K562 (cell line): ENCODE measurements around the gene NFE2. TPM values are rescaled to one million over a fixed set of nuclear protein-coding genes. Genes with fewer than 3 reads are reported as not detected.

Experiments used
- CBFA2T3 ChIP-seq: fragments of 450-650 bp; IDR thresholded peaks from 2 replicates; pipeline ENCODE4 v1.6.1; 2017
- DACH1 ChIP-seq: fragments of 450-650 bp; IDR thresholded peaks from 2 replicates; pipeline ENCODE4 v1.6.1; 2018; ENCODE audit not compliant: partially characterized antibody
- ETV5 ChIP-seq: sonication (generic); formaldehyde crosslinking; IDR thresholded peaks from 2 replicates; pipeline ENCODE4 v1.4.0; 2020; ENCODE audit warnings: low read depth, mild to moderate bottlenecking, missing genetic modification reagents
- FOSL1 ChIP-seq: fragments of 200-800 bp; sonication (Bioruptor generic); conservative IDR thresholded peaks from 2 replicates; pipeline ENCODE4 v1.6.1; 2016; ENCODE audit warnings: missing genetic modification characterization, missing compliant biosample characterization
- HNRNPLL ChIP-seq: fragments of 200-400 bp; formaldehyde crosslinking; IDR thresholded peaks from 2 replicates; pipeline ENCODE4 v1.6.1; 2017; ENCODE audit warnings: low read length, low read depth, mild to moderate bottlenecking; ENCODE audit not compliant: poor library complexity, severe bottlenecking
- ILF3 ChIP-seq: fragments of 450-650 bp; IDR thresholded peaks from 2 replicates; pipeline ENCODE4 v1.6.1; 2018; ENCODE audit warnings: antibody characterized with exemption, mild to moderate bottlenecking, moderate library complexity, borderline replicate concordance
- KHSRP ChIP-seq: fragments of 450-650 bp; IDR thresholded peaks from 2 replicates; pipeline ENCODE4 v1.6.1; 2017
- MLLT1 ChIP-seq, 2 experiments: fragments of 450-650 bp; IDR thresholded peaks; 2 replicates each; pipeline ENCODE4 v1.6.1; 2016
- NFE2 ChIP-seq: IDR thresholded peaks from 2 replicates; pipeline ENCODE4 v1.6.1; 2014; ENCODE audit warnings: antibody characterized with exemption, low read depth
- NKRF ChIP-seq: fragments of 450-650 bp; IDR thresholded peaks from 2 replicates; pipeline ENCODE4 v1.6.1; 2016; ENCODE audit warnings: borderline replicate concordance
- NR4A1 ChIP-seq, 2 experiments: fragments of 250-450 bp in 1 of 2; fragments of 450-650 bp in 1 of 2; sonication (Bioruptor Pico) in 1 of 2; IDR thresholded peaks; 2 replicates each; pipeline versions ENCODE4 v1.4.0 to v1.6.1; 2016 to 2020; ENCODE audit warnings: mild to moderate bottlenecking in 2 of 2, missing compliant biosample characterization in 1 of 2, missing genetic modification characterization in 1 of 2, moderate library complexity in 1 of 2
- SMARCC2 ChIP-seq: fragments of 450-650 bp; IDR thresholded peaks from 2 replicates; pipeline ENCODE4 v1.6.1; 2017; ENCODE audit warnings: antibody characterized with exemption, moderate library complexity, mild to moderate bottlenecking, low read depth
- TCF3 ChIP-seq: sonication (generic); formaldehyde crosslinking; IDR thresholded peaks from 2 replicates; pipeline ENCODE4 v1.4.0; 2020; ENCODE audit warnings: mild to moderate bottlenecking, missing genetic modification reagents
- TOE1 ChIP-seq, 2 experiments: fragments of 450-650 bp in 1 of 2; sonication (generic) in 1 of 2; formaldehyde crosslinking in 1 of 2; IDR thresholded peaks; 2 replicates each; pipeline versions ENCODE4 v1.7.1 to v1.8.0; 2016 to 2022; ENCODE audit warnings: borderline replicate concordance in 2 of 2, mild to moderate bottlenecking in 2 of 2, antibody characterized with exemption in 1 of 2, inconsistent platforms in 1 of 2, low read depth in 1 of 2, missing genetic modification reagents in 1 of 2, moderate library complexity in 1 of 2
- VEZF1 ChIP-seq: fragments of 200-800 bp; sonication (Bioruptor generic); IDR thresholded peaks from 2 replicates; pipeline ENCODE4 v1.6.1; 2017; ENCODE audit warnings: missing genetic modification characterization, missing compliant biosample characterization
- ZBTB9 ChIP-seq: fragments of 450-650 bp; formaldehyde crosslinking; IDR thresholded peaks from 2 replicates; pipeline ENCODE4 v1.4.0; 2020; ENCODE audit warnings: mild to moderate bottlenecking, moderate library complexity
- ZNF57 ChIP-seq: fragments of 450-650 bp; formaldehyde crosslinking; IDR thresholded peaks from 2 replicates; pipeline ENCODE4 v1.4.0; 2020; ENCODE audit warnings: mild to moderate bottlenecking, moderate library complexity
- ZNF696 ChIP-seq: fragments of 250-450 bp; sonication (Bioruptor Pico); conservative IDR thresholded peaks from 2 replicates; pipeline ENCODE4 v1.4.0; 2020; ENCODE audit warnings: mild to moderate bottlenecking, moderate library complexity
- polyA plus RNA-seq, 8 experiments: library from polyadenylated mRNA; depleted of rRNA in 4 of 8; stranded (reverse) in 5 of 8; unstranded in 3 of 8; fragments of >200 nt; fragmentation: Nextera tagmentation in 2 of 8; fragmentation: Illumina TruSeq in 1 of 8; extraction: Ambion mirVana in 2 of 8; extraction: Trizol in 1 of 8; gene quantifications; 2 replicates each; pipeline versions ENCODE4 v1.2.1 to v1.2.3, GENCODE V29; 2011 to 2014; ENCODE audit warnings: inconsistent platforms in 1 of 8, missing spikeins in 1 of 8
- total RNA-seq, 7 experiments: library from RNA; depleted of rRNA in 6 of 7; stranded (reverse); fragments of >200 nt in 6 of 7; fragmentation: Illumina TruSeq in 2 of 7; extraction: Trizol in 2 of 7; gene quantifications; 2 replicates each; pipeline versions ENCODE4 v1.2.1 to v1.2.3, GENCODE V29; 2011 to 2021; ENCODE audit warnings: low replicate concordance in 1 of 7

NFE2 gene
- total and polyA plus RNA-seq, 9 of the 15 experiments (the other 6 are each of a cell fraction or from before 2014, with no cell fraction given), result 12.3 to 282 (median 208) TPM

DNA sequence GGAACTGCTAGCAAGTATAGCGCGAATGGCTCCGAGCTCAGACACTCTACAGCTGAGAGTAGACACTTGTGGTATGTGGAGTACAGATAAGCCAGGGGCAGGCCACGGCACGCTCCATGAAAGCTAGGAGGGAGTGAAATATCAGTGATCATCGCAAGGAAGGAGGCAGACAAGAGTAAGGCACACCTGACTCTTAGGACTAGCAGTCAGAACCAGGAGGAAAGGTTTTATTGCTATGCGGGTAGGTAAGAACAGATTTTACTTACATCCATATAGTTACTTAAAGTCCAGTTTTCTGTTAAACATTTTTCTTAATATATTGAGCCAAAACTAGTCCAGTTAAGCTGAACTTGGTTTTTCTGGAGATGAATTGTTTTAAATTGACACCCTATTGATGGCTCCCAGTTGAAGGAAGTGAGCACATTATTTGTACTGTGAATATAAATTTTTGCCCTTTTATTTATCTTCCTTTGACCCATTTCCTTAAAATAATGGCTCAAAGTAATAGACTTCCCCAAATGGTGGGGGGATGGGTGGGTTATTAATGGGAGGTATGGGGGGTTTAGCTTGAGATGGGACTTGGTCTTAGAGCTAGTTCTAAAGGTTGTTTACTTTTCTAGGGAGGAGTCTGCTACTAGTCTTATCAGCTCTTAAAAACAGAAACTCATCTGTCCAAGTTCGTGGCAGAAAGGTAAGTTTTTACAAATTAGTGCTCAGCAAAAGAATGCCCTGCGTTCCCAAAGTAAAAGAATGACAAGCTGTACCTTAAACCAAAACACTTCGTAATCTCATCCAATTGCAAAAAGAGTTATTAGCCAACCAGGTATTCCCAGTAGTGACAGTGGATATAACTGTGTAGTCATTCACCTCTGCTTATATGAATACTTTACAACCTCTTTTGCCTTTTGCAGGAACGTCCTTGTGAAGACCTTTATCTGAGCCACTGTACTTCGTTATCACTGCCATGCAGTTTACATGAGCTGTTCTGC is 14.5 kb downstream of the NFE2 start (continued):
- 0 out of 2 replicates have a peak, but pooled peaks have one; percentile 16 for TF ChIP-seq NKRF
- peak; percentile 33; the same call in 1 of the 2 replicates for TF ChIP-seq NFE2
- peak; percentile 39; the same call in 1 of the 2 replicates for TF ChIP-seq ILF3
- no peak for TF ChIP-seq TOE1 (IDR thresholded peaks at IDR 0.05; ENCODE audit: borderline replicate concordance)
- TF ChIP-seq TOE1 (CRISPR knock-in tag; IDR thresholded peaks at IDR 0.05; ENCODE audit: borderline replicate concordance, low read depth), result no peak
- peak; percentile 82 to 95 for TF ChIP-seq MLLT1 (IDR thresholded peaks at IDR 0.05)
- 0 out of 2 replicates have a peak, but pooled peaks have one; percentile 10 for TF ChIP-seq FOSL1 (tag)
- TF ChIP-seq VEZF1 (CRISPR knock-in tag), result peak; percentile 11; the same call in 1 of the 2 replicates
- TF ChIP-seq ETV5 (CRISPR knock-in tag), result peak; percentile 31; the same call in 1 of the 2 replicates
- TF ChIP-seq HNRNPLL, result no peak
- peak; percentile 10 for TF ChIP-seq DACH1
- TF ChIP-seq SMARCC2, result no peak
- peak; percentile 88 for TF ChIP-seq CBFA2T3
- TF ChIP-seq KHSRP, result 0 out of 2 replicates have a peak, but pooled peaks have one; percentile 17
- TF ChIP-seq TCF3 (CRISPR knock-in tag), result peak; percentile 88
- peak; percentile 69; the same call in 1 of the 2 replicates for TF ChIP-seq ZBTB9 (CRISPR knock-in tag)
- TF ChIP-seq NR4A1 (CRISPR knock-in tag; IDR thresholded peaks at IDR 0.05), result no peak
- TF ChIP-seq NR4A1 (tag; IDR thresholded peaks at IDR 0.05), result no peak
- TF ChIP-seq ZNF696 (CRISPR knock-in tag), result 0 out of 2 replicates have a peak, but pooled peaks have one; percentile 27
- TF ChIP-seq ZNF57, result no peak
